KG1 (cell line): ENCODE results near the gene ARIH1.
A peak's percentile ranks its signal among the peaks of the same experiment; 100 is the strongest.

ENCODE experiments used
- DNase-seq: peaks from one replicate; lab custom pipeline; 2025; lab: John Stamatoyannopoulos, UW

ARIH1 gene

DNA sequence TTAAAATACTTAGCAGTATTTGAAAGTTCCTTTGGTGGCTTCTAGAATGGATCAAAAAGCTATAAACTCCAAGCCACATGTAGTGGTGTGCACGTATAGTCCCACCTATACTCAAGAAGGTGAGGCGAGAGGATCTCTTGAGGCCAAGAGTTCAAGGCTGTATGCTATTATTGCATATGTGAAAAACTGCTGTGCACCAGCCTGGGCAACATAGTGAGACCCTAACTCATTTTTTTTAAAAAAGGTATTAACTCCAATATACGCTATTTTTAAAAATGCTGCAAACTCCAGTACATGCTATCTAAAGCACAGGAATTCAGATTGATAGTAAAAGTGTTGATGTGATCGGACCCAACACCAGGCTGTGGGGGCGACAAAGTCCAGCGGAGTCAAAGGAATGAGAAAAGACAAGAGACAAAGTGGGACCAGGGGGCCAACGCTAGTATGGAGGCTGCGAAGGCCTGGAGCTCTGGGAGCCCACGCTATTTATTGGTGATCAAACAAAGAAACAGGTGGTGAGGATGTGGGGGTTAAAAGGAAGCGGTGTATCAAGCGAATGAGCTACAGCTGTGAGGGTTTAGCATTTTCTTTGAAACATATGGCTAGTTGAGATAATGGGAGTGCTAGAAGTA is 66.6 kb downstream of the ARIH1 start:
- no peak for DNase-seq

GRCh38 chr15:72541674-72542073 is 67.5 kb downstream of the ARIH1 start:
- DNase-seq = no peak

DNA sequence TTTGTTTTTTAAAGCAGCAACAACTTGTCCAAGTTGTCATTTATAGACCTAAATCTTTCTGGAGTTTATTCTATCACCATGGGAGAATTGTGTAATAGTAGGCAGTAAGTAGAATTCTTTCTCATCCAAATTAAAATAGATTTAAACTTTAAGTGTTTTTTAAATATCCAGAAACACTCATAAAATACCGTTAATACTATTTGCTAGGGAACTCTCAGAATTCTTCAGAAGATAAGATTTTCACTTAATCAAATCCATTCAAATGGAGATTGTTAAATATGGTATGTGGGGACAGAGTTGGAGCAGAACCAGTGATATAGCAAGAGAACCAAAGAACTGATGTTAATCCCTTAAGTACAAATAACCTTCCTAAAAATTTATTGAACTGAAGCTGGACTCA is 71.0 kb downstream of the ARIH1 start:
- no peak for DNase-seq

- no peak for DNase-seq
Observed at GRCh38 chr15:72554471-72555425, 80.6 kb downstream of the ARIH1 start.

DNA sequence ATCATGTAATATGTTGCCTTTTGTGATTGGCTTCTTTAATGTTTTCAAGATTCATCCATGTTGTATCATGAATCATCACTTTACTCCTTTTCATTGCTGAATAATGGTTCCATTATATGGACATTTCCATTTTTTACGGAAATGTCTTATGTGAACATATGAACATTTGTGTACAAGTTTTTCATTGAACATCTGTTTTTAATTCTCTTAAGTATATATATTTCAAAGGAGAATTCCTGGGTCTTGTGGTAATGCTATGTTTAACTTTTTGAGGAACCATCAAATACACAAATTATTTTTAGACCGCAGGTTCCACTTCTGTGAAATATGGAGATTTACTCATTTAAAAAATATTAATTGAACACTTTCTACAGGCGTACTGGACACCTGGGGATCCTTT is 85.7 kb downstream of the ARIH1 start:
- no peak for DNase-seq

- no peak for DNase-seq
Observed at GRCh38 chr15:72560458-72560857, 86.3 kb downstream of the ARIH1 start.

DNA sequence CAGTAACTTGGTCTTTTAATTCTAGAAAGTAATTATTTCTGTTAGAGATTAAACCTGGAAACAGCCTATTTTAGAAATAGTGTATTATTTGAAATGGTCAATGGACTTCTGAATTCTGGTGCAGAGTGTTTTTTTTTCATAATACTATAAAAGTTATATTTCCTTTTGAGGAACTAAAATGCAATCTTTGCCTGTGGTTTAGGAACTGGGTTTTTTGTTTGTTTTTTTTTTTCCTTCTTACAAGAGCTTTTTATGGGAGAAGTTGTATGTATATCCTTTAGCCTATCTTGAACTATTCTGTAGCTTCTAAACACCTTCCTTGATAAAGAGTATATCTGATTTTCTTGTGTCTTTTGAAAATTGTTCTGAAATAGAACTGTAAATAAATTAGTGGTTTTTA is 88.3 kb downstream of the ARIH1 start:
- DNase-seq = no peak

GRCh38 chr15:72562878-72563277 is 88.7 kb downstream of the ARIH1 start:
- DNase-seq = no peak

DNA sequence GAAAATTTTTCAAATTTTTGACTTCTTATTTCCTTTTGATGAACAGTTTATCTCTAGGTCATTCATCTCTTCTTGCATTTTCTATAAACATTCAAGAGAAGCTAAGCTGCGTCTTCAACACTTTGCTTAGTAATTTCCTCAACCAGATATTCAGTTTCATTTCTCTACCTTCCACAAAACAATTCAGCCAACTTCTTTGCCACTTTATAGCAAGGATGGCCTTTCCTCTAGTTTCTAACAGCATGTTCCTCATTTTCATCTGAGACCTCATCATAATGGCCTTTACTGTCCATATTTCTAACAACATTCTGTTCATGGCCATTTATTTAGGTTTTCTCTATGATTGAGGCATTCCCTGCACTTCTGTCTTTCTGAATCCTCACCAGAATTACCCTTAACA is 90.0 kb downstream of the ARIH1 start:
- DNase-seq = no peak

GRCh38 chr15:72566973-72567372 is 92.8 kb downstream of the ARIH1 start:
- no peak for DNase-seq

- DNase-seq = no peak
Observed at GRCh38 chr15:72570059-72570458, 95.9 kb downstream of the ARIH1 start.

- DNase-seq = no peak
Observed at GRCh38 chr15:72579814-72580213, 105.7 kb downstream of the ARIH1 start.

DNA sequence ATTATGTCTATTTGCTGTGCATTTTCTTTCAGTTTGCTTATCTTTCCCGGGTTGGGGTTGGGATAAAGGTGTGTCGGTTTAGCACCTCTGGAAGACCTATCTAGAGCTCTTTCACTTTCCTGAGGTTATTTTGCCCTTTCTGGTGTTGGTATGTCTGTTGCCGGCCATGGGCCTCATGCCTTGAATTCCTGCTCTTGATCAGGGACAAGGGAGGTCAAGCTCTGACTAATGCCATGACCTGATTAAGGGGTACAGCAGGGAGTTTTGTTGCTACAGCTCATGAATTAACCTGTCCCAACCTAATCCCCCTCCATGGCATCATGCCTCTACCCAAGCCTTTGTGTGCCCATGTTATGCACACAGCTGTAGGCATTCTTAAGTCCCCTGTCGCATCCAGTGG is 109.9 kb downstream of the ARIH1 start:
- no peak for DNase-seq

DNA sequence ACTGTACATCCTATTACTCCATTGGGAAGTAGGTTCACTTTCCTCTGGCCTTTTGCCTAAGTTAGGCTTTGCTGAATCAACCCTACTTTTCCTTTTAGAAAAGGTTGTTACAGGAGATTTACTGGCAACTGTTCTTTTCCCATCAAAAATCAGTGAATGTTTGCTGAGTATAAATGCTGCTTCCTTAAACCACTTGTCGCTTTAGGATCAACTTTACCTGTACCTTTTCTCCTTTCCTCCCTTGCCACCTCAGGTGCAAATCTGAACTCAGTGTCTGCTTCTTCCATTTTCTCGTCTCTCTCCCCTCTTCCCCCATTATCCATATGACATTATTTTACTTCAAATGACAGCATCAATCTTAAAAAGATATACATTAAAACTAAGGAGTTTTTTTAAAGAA is 110.9 kb downstream of the ARIH1 start:
- no peak for DNase-seq

- DNase-seq = no peak
Observed at GRCh38 chr15:72585476-72586058, 111.4 kb downstream of the ARIH1 start.

DNA sequence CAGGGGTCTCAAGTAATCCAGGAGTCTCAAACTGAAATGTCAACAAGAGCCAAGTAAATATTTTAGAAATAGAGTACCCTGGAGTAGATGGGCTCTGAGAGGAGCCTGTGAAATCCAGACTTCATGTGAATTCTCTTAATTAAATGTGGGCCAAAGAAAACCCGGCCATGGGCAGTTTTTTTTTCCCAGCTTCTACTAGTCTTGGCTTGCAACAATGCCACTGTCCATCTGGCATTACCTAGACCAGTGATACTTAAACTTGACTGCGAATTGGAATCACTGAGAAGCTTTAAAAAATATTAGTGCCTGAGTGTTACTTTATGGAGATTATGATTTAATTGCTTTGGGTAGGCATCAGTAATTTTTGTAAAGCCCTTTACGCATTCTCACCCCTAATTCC is 114.0 kb downstream of the ARIH1 start:
- DNase-seq = no peak

DNA sequence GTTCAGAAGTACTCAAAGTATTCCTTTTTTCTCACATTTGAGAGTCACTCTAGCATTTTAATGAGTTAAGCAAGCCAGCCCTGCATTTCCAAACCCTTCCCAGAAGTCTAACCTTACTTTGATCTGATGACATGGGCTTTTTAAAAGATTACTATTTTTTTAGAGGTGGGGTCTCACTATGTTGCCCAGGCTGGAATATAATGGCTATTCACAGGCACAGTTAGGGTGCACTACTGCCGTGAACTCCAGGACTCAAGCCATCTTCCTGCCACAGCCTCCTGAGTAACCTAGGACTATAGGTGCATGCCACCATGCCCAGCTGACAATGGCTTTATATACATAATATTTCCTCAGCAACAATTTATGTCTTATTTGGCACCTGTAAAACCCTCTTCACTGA is 116.3 kb downstream of the ARIH1 start:
- DNase-seq = no peak

DNA sequence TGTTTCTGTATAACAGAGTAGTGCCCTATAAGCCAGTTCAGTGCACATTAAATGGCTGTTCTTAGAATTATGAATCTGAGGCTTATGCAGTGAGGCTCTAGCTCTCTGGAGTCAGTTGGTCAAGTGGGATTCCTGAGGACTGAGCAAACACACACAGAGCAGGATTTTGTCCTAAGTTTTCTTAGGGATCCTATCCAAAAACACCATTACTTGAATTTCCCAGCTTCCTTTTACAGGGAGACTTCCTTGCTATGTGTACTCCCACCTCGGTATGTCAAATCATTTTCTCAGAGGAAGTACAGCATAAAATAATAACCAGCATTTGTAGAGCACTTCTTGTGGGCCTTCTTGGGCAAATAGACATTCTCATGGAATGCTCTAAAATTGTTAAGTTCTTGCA is 117.2 kb downstream of the ARIH1 start:
- DNase-seq = no peak

- no peak for DNase-seq
Observed at GRCh38 chr15:72592097-72592496, 118.0 kb downstream of the ARIH1 start.

GRCh38 chr15:72592676-72593075 is 118.5 kb downstream of the ARIH1 start:
- no peak for DNase-seq

DNA sequence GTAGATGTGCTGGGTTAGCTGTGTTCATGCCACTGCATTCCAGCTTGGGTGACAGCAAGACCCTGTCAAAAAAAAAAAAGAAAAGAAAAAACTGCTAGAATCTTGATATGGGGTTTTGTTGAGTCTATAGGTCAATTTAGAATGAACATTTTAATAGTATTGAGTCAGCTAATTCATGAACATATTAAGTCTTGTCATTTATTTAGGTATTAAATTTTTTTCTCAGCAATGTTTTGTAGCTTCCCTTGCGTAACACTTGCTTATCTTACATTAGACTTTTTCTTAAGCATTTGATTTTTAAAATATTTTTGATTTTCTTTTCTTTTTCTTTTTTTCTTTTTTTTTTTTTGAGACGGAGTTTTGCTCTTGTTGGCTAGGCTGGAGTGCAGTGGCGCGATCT is 119.7 kb downstream of the ARIH1 start:
- no peak for DNase-seq

GRCh38 chr15:72599855-72600464 is 125.8 kb downstream of the ARIH1 start:
- peak; percentile 9 for DNase-seq

- no peak for DNase-seq
Observed at GRCh38 chr15:72604794-72605193, 130.7 kb downstream of the ARIH1 start.
